Measurements from ENCODE around the gene DESI2.

Gene DESI2

GRCh38 chr1:244642526-244642925, 10.4 kb upstream of the DESI2 start:
- Histone ChIP-seq H2AFZ (ENCODE audit: low read length) (no peak overlapping the region), H3K27ac (ENCODE audit: low read length) (no peak overlapping the region), H3K9me2 (replicated peaks; ENCODE audit: insufficient read depth, low read length) (no peaks in the 10 kb centered on the region), H3K36me3 (replicated peaks; ENCODE audit: insufficient read depth, low read length) (no peaks in the 10 kb centered on the region), H4K20me1 (ENCODE audit: insufficient read depth, low read length) (no peaks in the 10 kb centered on the region), H3F3A (ENCODE audit: insufficient read depth, low read length) (no peaks in the 10 kb centered on the region), H3K4me1 (ENCODE audit: low read length) (no peaks in the 10 kb centered on the region), H3K79me2 (ENCODE audit: low read length) (no peaks in the 10 kb centered on the region), H3K27me3 (replicated peaks; ENCODE audit: insufficient read depth, low read length) (no peaks in the 10 kb centered on the region), H3K4me3 (ENCODE audit: low read length) (no peak overlapping the region), H3K9ac (ENCODE audit: low read length) (no peak overlapping the region), H3K9me3 (replicated peaks; ENCODE audit: insufficient read depth, low read length) (no peaks in the 10 kb centered on the region), H3K4me2 (ENCODE audit: low read depth, low read length) (no peak overlapping the region)
- no peak for DNase-seq
- TF ChIP-seq EZH2 (optimal IDR thresholded peaks at IDR 0.05; ENCODE audit: low read depth, low read length) (no peak), EZH2phosphoT487 (IDR thresholded peaks at IDR 0.05; ENCODE audit: low read length) (no peak), CTCF (IDR thresholded peaks at IDR 0.05; ENCODE audit: low read length) (no peak)

- H3K4me3 ChIP-seq (ENCODE audit: low read length) = no peak overlapping the region
- no peaks in the 10 kb centered on the region for H3K79me2 ChIP-seq (ENCODE audit: low read length)
- no peaks in the 10 kb centered on the region for H3K9me3 ChIP-seq (replicated peaks; ENCODE audit: insufficient read depth, low read length)
- no peaks in the 10 kb centered on the region for H3K36me3 ChIP-seq (replicated peaks; ENCODE audit: insufficient read depth, low read length)
- no peak overlapping the region for H2AFZ ChIP-seq (ENCODE audit: low read length)
- no peak overlapping the region for H3K9ac ChIP-seq (ENCODE audit: low read length)
- no peak overlapping the region for H3K4me2 ChIP-seq (ENCODE audit: low read depth, low read length)
- no peaks in the 10 kb centered on the region for H3K9me2 ChIP-seq (replicated peaks; ENCODE audit: insufficient read depth, low read length)
- no peaks in the 10 kb centered on the region for H3K4me1 ChIP-seq (ENCODE audit: low read length)
- no peak for DNase-seq
- H3F3A ChIP-seq (ENCODE audit: insufficient read depth, low read length) = no peaks in the 10 kb centered on the region
- H3K27ac ChIP-seq (ENCODE audit: low read length) = no peak overlapping the region
- TF ChIP-seq EZH2 (optimal IDR thresholded peaks at IDR 0.05; ENCODE audit: low read depth, low read length) (no peak), EZH2phosphoT487 (IDR thresholded peaks at IDR 0.05; ENCODE audit: low read length) (no peak), CTCF (IDR thresholded peaks at IDR 0.05; ENCODE audit: low read length) (no peak)
- no peaks in the 10 kb centered on the region for H4K20me1 ChIP-seq (ENCODE audit: insufficient read depth, low read length)
- no peaks in the 10 kb centered on the region for H3K27me3 ChIP-seq (replicated peaks; ENCODE audit: insufficient read depth, low read length)
Observed at GRCh38 chr1:244642988-244643387, 9.9 kb upstream of the DESI2 start.

- H3K4me2 ChIP-seq (ENCODE audit: low read depth, low read length) = no peak overlapping the region
- H3K27me3 ChIP-seq (replicated peaks; ENCODE audit: insufficient read depth, low read length) = no peaks in the 10 kb centered on the region
- no peaks in the 10 kb centered on the region for H3K79me2 ChIP-seq (ENCODE audit: low read length)
- H4K20me1 ChIP-seq (ENCODE audit: insufficient read depth, low read length) = no peaks in the 10 kb centered on the region
- no peak overlapping the region for H2AFZ ChIP-seq (ENCODE audit: low read length)
- H3K9me3 ChIP-seq (replicated peaks; ENCODE audit: insufficient read depth, low read length) = no peaks in the 10 kb centered on the region
- H3K4me3 ChIP-seq (ENCODE audit: low read length) = no peak overlapping the region
- TF ChIP-seq EZH2phosphoT487 (IDR thresholded peaks at IDR 0.05; ENCODE audit: low read length) = no peak
- TF ChIP-seq CTCF (IDR thresholded peaks at IDR 0.05; ENCODE audit: low read length) = no peak
- no peak for TF ChIP-seq EZH2 (optimal IDR thresholded peaks at IDR 0.05; ENCODE audit: low read depth, low read length)
- no peaks in the 10 kb centered on the region for H3K9me2 ChIP-seq (replicated peaks; ENCODE audit: insufficient read depth, low read length)
- no peak overlapping the region for H3K9ac ChIP-seq (ENCODE audit: low read length)
- no peak for DNase-seq
- no peaks in the 10 kb centered on the region for H3K36me3 ChIP-seq (replicated peaks; ENCODE audit: insufficient read depth, low read length)
- no peaks in the 10 kb centered on the region for H3K4me1 ChIP-seq (ENCODE audit: low read length)
- no peak overlapping the region for H3K27ac ChIP-seq (ENCODE audit: low read length)
- no peaks in the 10 kb centered on the region for H3F3A ChIP-seq (ENCODE audit: insufficient read depth, low read length)
Observed at GRCh38 chr1:244645414-244645813, 7.5 kb upstream of the DESI2 start.
